ENCODE measurements around the gene PRPF18.

PRPF18 gene

GRCh38 chr10:13604357-13605040, 17.7 kb downstream of the PRPF18 start:
- no peak for DNase-seq (ENCODE audit: low spot score)

DNA sequence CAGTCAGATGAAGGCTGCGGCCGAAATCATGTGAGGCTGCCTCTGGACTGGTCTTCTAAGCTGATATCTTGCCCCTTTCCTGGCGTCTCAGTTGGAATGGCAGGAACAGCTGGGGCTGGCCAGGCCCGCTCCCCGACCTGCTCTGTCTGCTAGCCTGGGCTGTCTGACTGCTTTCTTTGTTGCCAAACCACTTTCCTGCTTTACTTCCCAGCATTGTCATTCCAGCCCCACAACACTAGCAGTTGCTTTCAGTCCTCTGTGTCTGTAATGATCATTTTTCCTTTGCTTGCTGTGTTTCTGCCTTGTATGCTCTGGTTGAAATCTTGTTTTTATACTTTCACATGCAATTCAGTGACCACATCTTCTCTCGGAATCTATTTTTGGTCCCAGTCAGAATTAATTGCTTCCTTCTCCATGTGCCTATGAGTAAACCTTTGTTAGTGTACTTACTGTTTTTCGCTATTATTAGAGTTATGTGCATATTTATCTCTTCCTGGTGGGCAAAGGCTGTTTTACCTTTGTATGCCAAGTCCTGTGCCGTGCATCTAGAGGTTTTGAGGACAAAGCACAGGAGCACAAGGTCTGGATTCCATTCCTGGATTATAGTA, 21.6 kb downstream of the PRPF18 start:
- no peak for DNase-seq (ENCODE audit: low spot score)

GRCh38 chr10:13612654-13613373, 26.0 kb downstream of the PRPF18 start:
- no peak for DNase-seq (ENCODE audit: low spot score)

- no peak for DNase-seq (ENCODE audit: low spot score)
These were observed 26.8 kb downstream of the PRPF18 start for GRCh38 chr10:13613519-13613918.

DNA sequence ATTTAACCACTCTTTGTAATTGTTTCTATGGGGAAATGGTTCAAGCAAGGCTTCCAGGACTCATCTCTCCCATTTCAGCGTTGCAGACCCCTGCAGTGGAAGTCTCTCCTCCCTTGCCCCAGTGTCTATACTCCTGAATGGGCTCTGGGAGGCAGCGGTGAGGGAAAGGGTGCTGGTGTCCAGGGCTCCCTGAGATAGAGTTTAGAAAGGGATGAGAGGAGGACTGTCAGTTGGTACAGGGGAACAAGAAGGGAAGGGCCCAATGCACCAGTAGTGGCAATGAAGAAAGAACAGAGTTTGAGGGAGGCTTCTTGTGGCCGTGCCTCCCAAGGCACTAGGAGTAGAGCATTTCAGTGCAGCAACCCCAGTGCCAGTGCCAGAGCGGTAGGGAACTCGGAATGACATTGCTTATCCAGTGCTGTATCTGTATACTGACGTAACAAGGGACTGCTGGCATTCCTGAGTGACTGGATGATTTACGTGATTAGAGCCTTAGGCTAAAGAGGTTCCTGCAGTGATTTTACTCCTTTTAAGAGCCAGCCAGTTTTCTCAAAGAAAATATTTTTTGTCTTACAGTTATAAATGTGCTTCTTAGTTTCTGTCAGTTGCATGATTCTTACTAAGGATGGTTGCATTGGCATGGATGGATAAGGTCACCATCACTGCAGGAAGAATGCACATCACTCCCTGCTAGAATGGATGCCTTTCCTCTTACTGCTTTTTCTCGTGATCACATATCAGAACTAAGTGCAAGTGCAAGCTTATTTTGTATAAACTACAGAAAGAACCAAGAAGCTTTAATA, 28.0 kb downstream of the PRPF18 start:
- DNase-seq (ENCODE audit: low spot score) = no peak

DNA sequence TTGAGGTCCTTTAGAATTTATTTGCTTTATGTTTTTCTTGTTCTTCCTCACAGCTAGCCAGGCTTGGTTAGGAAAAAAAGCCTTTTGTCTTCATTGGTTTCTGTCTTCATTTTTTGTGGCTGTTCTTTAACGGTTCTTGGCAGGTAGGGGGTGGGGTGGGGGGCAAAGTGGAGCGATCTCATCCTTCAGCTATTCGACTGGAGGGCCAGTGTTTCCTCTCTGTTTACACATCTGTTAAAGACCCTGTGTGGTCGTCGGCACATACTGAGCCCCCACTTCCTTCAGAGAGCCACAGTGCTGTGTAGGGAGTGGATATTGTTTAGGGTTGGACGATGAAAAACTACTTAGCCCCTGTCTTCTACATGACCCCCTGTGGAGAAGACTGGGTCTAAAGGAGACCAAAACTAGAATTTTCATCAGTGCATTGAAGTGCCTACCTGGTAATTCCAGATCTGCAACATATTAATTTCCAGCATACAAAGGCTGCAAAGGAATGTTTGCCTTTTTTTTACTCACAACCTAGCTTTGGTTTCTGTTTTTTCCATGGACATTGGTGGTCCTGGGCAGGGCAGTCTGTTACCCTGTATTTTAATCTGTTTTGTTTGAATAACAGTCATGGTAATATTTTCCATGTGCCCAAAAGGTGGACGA, 29.0 kb downstream of the PRPF18 start:
- DNase-seq (ENCODE audit: low spot score) = no peak

- no peak for DNase-seq (ENCODE audit: low spot score)
These were observed 30.4 kb downstream of the PRPF18 start for GRCh38 chr10:13617116-13617515.

DNA sequence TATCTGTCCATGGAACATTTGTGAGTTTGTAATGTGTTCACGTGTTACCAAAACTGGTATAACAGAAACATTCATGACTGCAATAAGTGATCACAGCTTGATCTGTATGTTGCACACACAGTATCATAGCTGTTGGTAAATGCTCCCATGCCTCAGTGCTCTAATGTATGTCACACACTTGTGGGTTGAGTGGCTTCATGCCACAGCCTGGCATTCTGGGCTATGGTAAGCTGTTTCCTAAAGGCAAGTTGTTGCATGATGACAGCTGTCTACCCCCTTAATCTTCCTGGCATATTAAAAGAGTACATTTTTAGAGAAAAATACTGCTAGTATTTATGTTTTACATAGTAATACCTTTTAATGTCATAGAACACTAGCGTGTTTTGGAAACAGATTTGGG, 35.2 kb downstream of the PRPF18 start:
- DNase-seq (ENCODE audit: low spot score) = no peak

- no peak for DNase-seq (ENCODE audit: low spot score)
These were observed 37.9 kb downstream of the PRPF18 start for GRCh38 chr10:13624630-13625029.

- no peak for DNase-seq (ENCODE audit: low spot score)
These were observed 40.9 kb downstream of the PRPF18 start for GRCh38 chr10:13627459-13628310.

GRCh38 chr10:13628661-13629060, 41.9 kb downstream of the PRPF18 start:
- no peak for DNase-seq (ENCODE audit: low spot score)

GRCh38 chr10:13629116-13629515, 42.4 kb downstream of the PRPF18 start:
- DNase-seq (ENCODE audit: low spot score) = no peak

GRCh38 chr10:13630231-13630630, 43.5 kb downstream of the PRPF18 start:
- DNase-seq (ENCODE audit: low spot score) = no peak

GRCh38 chr10:13631594-13631993, 44.8 kb downstream of the PRPF18 start:
- no peak for DNase-seq (ENCODE audit: low spot score)

- no peak for DNase-seq (ENCODE audit: low spot score)
These were observed 45.7 kb downstream of the PRPF18 start for GRCh38 chr10:13632440-13632839.

- no peak for DNase-seq (ENCODE audit: low spot score)
These were observed 46.2 kb downstream of the PRPF18 start for GRCh38 chr10:13632884-13633440.

DNA sequence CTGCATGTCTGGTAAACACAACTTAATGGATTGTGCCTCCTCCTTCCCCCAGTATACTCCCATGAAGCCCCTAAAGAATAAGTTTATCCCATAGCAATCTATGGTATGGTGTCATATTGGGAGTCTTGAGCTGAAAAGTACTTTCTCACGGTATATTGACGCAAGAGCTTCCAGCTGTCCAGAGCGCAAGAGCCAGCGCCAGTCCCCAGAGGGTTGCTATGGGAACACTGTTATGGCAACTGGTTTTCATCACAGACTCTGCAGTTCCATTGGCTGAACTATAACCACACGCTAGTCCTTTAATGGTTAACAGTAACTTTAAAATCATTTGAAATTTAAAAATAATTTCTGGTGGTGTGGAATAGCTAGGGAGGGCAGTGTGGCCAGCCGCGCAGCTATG, 46.9 kb downstream of the PRPF18 start:
- no peak for DNase-seq (ENCODE audit: low spot score)

DNA sequence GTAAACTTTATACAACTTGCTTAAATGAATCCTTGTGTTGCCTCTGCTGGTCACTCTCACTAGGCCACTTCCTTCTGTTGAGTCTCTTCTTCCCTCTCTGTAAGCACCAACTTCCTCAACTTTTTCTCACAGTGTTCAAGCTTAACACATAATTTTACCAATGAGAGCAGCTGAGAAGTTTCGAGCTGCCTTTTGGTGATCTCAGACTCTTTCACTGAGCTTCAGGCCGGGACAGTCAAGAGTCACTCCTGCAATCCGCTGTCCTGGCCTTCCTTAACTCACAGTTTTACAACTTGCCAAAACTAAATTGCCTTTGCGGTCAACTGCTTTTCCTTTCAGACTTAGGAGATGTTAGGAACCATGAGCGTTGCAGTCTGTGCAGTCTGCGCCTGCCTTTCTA, 47.4 kb downstream of the PRPF18 start:
- no peak for DNase-seq (ENCODE audit: low spot score)

DNA sequence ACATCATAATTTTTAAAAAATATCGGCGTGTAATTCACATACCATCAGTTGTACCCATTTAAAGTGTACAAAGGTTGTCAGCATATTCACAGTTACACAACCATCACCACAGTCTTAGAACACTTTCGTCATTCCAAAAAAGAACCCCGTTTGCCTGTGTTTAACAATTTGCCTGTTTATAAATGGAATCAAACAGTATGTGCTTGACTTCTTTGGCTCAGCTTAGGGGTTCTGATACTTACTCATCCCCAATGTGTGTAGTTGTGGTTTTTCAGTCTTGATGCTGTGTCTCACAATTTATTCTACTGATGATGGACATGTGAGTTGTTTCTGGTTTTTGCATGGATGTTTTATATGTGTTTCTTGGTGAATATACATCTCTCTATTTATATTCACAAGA, 50.0 kb downstream of the PRPF18 start:
- no peak for DNase-seq (ENCODE audit: low spot score)

DNA sequence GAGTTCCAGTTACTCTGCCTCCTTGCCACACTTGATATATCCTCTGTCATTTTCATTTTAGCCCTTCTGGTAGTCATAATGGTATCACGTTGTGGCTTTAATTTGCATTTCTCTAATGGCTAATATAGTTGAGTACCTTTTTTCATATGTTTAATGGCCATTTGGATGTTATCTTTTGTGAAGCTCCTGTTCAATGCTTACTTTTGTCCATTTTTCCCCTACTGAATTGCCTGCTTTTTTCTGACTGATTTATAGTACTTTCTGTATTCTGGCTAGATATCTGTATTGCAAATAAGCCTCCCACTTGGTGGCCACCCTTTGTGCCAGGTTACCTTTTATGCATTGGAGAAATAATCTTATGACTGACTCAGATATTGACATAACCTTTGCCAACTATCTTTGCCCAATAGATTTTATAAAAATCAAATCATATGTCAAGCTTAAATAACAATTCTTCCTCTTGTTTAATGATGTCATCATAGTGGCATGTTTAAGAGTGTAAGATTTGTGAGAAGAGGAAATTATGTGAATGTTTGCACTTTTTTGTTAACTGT, 50.6 kb downstream of the PRPF18 start:
- no peak for DNase-seq (ENCODE audit: low spot score)
